Effector memory CD8-positive, alpha-beta T cell (primary cell): Measurements from ENCODE around the gene TATDN3.
"Not testable (repeated sequence)": the region's sequence is repeated elsewhere in the genome, so short reads cannot be mapped to it uniquely, and the experiment has no call there.

ENCODE experiments used
- ATAC-seq: fragments of 150-1000 bp; cut with Tn5 transposase; replicated peaks from 2 replicates; pipeline ENCODE4 v1.10.0; 2021; ENCODE audit warnings: mild to moderate bottlenecking, moderate library complexity
- DNase-seq, 3 experiments: peaks; one replicate each; pipeline ENCODE4 v3.0.0; 2021
- H3K27ac Mint-ChIP-seq, 2 donors: one replicate each; pipeline ENCODE4 v1.8.0; 2022; ENCODE audit warnings: mild to moderate bottlenecking in 2 of 2, mixed read lengths in 2 of 2, moderate library complexity in 2 of 2
- H3K27me3 Mint-ChIP-seq, 2 donors: one replicate each; pipeline ENCODE4 v1.8.0; 2022; ENCODE audit warnings: mixed read lengths in 2 of 2
- H3K36me3 Mint-ChIP-seq: one replicate; pipeline ENCODE4 v1.8.0; 2022; ENCODE audit warnings: mild to moderate bottlenecking, moderate library complexity, mixed read lengths; ENCODE audit not compliant: insufficient read depth
- H3K4me1 Mint-ChIP-seq, 2 donors: one replicate each; pipeline ENCODE4 v1.8.0; 2022; ENCODE audit warnings: low read depth in 2 of 2, mixed read lengths in 2 of 2
- H3K4me3 Mint-ChIP-seq, 2 donors: one replicate each; pipeline ENCODE4 v1.8.0; 2022; ENCODE audit warnings: mild to moderate bottlenecking in 2 of 2, mixed read lengths in 2 of 2, moderate library complexity in 2 of 2
- H3K9me3 Mint-ChIP-seq, 2 donors: one replicate each; pipeline ENCODE4 v1.8.0; 2022; ENCODE audit warnings: mixed read lengths in 2 of 2

The TATDN3 gene

GRCh38 chr1:212824201-212824600 lies 32.5 kb downstream of the TATDN3 start:
- ATAC-seq (no peak), DNase-seq (no peak)
- H3K9me3 Mint-ChIP-seq = peaks cover 8 to 9% of the 10 kb centered on the region in 2 donors
- no peaks in the 10 kb centered on the region for H3K36me3 Mint-ChIP-seq
- H3K27ac Mint-ChIP-seq = no peak overlapping the region
- no peak overlapping the region for H3K4me3 Mint-ChIP-seq
- peaks cover 12 to 14% of the 10 kb centered on the region in 2 donors for H3K27me3 Mint-ChIP-seq
- no peaks in the 10 kb centered on the region for H3K4me1 Mint-ChIP-seq

DNA sequence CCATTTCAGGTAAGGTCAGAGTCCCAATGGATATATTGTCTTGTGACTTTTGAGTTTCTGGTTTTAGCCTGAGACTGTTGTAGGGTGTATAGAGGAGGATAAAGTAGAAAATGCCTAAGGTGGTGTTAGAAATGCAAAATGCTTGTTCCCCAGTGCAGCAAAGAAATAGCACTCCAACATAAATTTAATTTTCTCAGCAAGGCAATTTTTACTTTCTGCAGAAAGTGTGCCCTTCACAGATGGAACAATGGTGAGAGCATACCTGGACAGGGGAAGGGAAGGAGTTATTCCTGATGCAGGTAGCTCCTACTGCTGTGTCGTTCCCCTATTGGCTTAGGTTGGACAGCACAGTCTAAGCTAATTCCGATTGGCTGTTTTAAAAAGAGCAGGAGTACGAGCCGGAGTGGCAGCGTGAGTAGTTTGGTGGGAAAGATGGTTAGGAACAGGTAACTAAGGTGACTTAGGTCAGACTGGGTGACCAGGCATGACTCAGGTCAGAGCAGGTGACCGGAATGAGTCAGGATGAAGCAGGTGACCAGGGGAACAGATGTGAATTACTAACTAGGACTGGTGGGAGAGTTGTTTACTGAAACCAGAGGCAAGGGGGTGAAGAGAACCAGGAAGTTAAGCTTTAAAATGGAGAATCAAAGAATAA lies 34.2 kb downstream of the TATDN3 start:
- Mint-ChIP-seq H3K9me3 (peaks cover 8 to 9% of the 10 kb centered on the region in 2 donors), H3K36me3 (no peaks in the 10 kb centered on the region), H3K27ac (no peak overlapping the region), H3K4me1 (no peaks in the 10 kb centered on the region), H3K4me3 (no peak overlapping the region), H3K27me3 (peaks cover 12 to 14% of the 10 kb centered on the region in 2 donors)
- ATAC-seq = no peak
- no peak for DNase-seq

DNA sequence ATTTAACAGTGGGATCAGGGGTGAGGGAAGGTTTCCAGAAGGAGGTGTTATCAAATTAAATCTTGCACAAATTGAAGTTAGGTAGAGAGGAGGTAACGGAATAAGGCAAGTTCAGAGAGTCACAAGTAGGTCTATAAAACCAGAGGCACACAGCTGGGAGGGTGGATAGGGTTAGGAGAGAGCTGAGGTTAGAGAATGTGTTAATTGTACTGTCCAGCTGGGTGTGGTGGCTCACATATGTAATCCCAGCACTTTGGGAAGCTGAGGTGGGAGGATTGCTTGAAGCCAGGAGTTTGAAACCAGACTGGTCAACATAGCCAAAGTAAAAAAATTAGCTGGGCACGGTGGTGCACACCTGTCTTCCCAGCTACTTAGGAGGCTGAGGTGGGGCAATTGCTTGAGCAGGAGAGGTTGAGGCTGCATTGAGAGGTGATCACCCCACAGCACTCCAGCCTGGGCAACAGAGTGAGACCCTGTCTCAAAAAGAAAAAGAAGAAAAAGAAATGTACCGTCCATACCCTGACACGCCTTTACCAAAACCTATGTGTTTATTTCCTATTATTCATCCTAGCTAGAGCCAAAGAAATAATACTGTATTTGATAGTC lies 35.6 kb downstream of the TATDN3 start:
- H3K36me3 Mint-ChIP-seq = no peaks in the 10 kb centered on the region
- H3K4me1 Mint-ChIP-seq = no peaks in the 10 kb centered on the region

DNA sequence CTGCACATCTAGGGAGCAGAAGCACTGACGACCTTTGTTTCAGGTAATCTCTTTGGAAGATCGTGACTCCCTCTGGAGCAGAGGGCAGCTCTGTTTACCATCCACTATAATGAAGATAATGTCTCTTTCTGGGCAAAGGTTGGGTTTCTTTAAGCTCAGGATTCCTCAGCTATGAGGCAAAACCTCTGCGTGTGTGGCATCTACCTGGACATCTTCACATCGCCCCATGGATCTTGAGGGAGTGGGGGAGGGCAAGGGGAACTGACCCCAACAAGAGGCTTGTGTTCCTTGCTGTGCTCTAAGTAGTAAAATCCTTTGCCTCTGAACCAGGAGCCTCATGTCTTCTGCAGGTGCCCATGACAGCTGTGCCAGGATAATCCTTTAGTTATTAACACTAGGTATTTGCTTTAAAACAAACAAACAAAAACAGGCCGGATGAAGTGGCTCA lies 36.2 kb downstream of the TATDN3 start:
- ATAC-seq (no peak), DNase-seq (no peak)
- H3K27ac Mint-ChIP-seq = no peak overlapping the region
- no peaks in the 10 kb centered on the region for H3K36me3 Mint-ChIP-seq
- H3K4me1 Mint-ChIP-seq = no peaks in the 10 kb centered on the region
- peaks cover 8 to 9% of the 10 kb centered on the region in 2 donors for H3K9me3 Mint-ChIP-seq
- no peak overlapping the region for H3K4me3 Mint-ChIP-seq
- H3K27me3 Mint-ChIP-seq = peaks cover 12 to 14% of the 10 kb centered on the region in 2 donors

More for the DNA sequence above, 35.6 kb downstream of the TATDN3 start:
- Mint-ChIP-seq H3K4me3 (no peak overlapping the region), H3K27me3 (peaks cover 12 to 14% of the 10 kb centered on the region in 2 donors), H3K9me3 (peaks cover 8 to 9% of the 10 kb centered on the region in 2 donors), H3K27ac (no peak overlapping the region)
- no peak for DNase-seq
- no peak for ATAC-seq

- Mint-ChIP-seq H3K9me3 (peaks cover 8 to 9% of the 10 kb centered on the region in 2 donors), H3K36me3 (no peaks in the 10 kb centered on the region), H3K27ac (no peak overlapping the region), H3K4me1 (no peaks in the 10 kb centered on the region), H3K27me3 (peaks cover 12 to 14% of the 10 kb centered on the region in 2 donors), H3K4me3 (no peak overlapping the region)
- DNase-seq (no peak), ATAC-seq (no peak)
Observed at GRCh38 chr1:212828395-212828794, 36.7 kb downstream of the TATDN3 start.

DNA sequence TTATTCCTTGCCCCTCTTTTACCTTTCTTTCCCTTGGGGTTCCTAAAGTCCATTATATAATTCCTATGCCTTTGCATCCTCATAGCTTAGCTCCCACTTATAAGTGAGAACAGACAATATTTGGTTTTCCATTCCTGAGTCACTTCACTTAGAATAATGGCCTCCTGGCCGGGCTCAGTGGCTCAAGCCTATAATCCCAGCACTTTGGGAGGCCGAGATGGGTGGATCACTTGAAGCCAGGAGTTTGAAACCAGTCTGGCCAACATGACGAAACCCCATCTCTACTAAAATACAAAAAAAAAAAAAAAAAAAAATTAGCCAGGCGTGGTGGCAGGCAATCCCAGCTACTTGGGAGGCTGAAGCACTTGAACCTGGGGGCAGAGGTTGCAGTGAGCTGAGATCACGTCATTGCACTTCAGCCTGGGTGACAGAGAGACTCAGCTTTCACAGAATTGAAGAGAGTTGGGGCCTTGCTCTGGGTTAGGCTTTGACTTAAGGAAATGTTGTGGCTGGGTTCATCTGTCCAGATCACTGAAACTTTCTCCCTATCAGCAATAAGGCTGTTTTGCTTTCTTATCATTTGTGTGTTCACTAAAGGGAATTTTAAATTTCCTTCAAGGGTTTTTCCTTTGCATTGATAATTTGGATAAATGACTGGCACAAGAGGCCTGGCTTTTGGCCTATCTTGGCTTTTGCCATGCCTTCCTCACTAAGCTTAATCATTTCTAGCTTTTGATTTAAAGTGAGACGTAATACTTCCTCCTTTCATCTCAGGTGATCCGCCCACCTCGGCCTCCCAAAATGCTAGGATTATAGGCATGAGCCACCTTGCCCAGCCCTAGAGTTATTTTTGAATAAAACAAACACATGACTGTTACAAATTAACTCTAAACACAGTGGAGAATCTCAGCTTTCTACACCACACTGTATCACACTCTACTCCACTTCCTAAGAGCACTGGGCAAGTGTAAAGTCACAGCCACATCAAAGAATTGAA lies 41.8 kb downstream of the TATDN3 start:
- H3K27me3 Mint-ChIP-seq, H3K36me3 Mint-ChIP-seq, H3K9me3 Mint-ChIP-seq, H3K4me1 Mint-ChIP-seq, DNase-seq: not testable (repeated sequence)
- peak overlapping the region in 1 of 2 donors; percentile 27 for H3K4me3 Mint-ChIP-seq
- H3K27ac Mint-ChIP-seq = peak overlapping the region in 1 of 2 donors; percentile 54
- ATAC-seq = peak; percentile 89

- H3K27me3 Mint-ChIP-seq = no peaks in the 10 kb centered on the region
- no peak for DNase-seq
- H3K9me3 Mint-ChIP-seq = no peaks in the 10 kb centered on the region
- H3K4me1 Mint-ChIP-seq = peaks cover 6 to 8% of the 10 kb centered on the region in 2 donors
- H3K36me3 Mint-ChIP-seq = no peaks in the 10 kb centered on the region
- no peak overlapping the region for H3K4me3 Mint-ChIP-seq
- ATAC-seq = no peak
- no peak overlapping the region for H3K27ac Mint-ChIP-seq
Observed at GRCh38 chr1:212838145-212838544, 46.5 kb downstream of the TATDN3 start.

DNA sequence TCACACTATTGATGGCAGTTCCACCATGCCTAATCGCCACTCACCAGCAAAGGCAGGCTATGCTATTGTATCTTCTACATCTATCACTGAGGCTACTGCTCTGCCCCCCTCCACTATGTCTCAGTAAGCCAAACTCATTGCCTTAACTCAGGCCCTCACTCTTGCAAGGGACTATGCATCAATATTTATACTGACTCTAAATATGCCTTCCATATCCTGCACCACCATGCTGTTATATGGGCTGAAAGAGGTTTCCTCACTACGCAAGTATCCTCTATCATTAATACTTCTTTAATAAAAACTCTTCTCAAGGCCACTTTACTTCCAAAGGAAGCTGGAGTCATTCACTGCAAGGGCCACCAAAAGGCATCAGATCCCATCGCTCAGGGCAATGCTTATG lies 52.8 kb downstream of the TATDN3 start:
- not testable (repeated sequence) for H3K4me3 Mint-ChIP-seq, H3K36me3 Mint-ChIP-seq, H3K4me1 Mint-ChIP-seq, H3K27me3 Mint-ChIP-seq, H3K27ac Mint-ChIP-seq, DNase-seq, ATAC-seq, H3K9me3 Mint-ChIP-seq

GRCh38 chr1:212847549-212847948 lies 55.9 kb downstream of the TATDN3 start, which contains the start of gene SPATA45:
TSS of gene SPATA45 (minus strand) at chr1:212847649. CDS start at chr1:212836149, 11,500 bp downstream.
- Mint-ChIP-seq H3K4me1 (no peaks in the 10 kb centered on the region), H3K27me3 (no peaks in the 10 kb centered on the region), H3K9me3 (no peaks in the 10 kb centered on the region), H3K27ac (no peak within 1 kb of the TSS), H3K4me3 (no peak within 1 kb of the TSS), H3K36me3 (no peaks in the 10 kb centered on the region)
- DNase-seq (no peak), ATAC-seq (no peak)

DNA sequence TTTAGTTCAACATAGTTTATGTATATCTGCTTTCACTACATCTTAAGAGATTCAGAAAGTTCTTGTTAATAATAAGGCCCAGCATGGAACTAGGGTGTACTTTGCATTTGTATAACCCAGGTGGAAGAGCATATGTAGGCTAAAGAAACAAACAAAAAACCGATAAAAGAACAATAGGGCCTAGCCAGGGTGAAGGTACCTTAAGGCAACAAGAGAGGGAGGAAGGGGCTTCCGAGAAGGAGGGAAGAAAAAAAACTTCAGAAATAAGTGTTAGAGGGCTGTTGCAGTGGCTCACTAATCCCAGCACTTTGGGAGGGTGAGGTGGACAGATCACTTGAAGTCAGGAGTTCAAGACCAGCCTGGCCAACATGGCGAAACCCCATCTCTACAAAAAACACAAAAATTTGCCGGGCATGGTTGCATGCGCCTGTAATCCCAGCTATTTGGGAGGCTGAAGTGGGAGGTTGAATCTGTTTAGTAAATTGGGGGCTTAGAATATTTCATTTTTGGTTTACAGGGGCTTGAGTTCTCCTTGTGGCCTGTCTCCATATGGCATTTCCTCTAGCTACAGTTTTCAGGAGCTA lies 60.5 kb downstream of the TATDN3 start:
- Mint-ChIP-seq H3K27me3 (no peaks in the 10 kb centered on the region), H3K27ac (no peak overlapping the region), H3K4me3 (no peak overlapping the region), H3K9me3 (no peaks in the 10 kb centered on the region), H3K36me3 (no peaks in the 10 kb centered on the region), H3K4me1 (peaks cover 3 to 6% of the 10 kb centered on the region in 2 donors)
- no peak for DNase-seq
- ATAC-seq = no peak

DNA sequence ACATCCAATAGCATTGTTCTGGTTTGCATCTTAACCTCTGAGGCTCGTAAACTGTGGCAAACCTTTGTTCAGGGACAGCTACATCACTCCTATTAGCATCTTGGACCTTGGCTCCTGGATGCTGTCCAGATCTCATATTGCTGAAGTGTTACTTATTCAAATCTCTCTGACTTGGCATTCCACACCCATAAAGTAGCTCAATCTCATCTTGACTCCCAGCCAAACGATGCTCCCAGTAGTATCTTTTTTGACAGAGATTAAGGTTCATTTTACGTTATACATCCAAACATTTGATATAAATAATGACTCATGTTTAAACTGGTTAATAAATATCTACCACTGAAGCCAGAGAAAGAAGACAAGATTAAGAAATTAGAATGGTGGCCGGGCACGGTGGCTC lies 62.0 kb downstream of the TATDN3 start:
- no peak for DNase-seq
- H3K9me3 Mint-ChIP-seq = no peaks in the 10 kb centered on the region
- H3K27me3 Mint-ChIP-seq = no peaks in the 10 kb centered on the region
- H3K36me3 Mint-ChIP-seq = peaks cover 7% of the 10 kb centered on the region
- no peak overlapping the region for H3K4me3 Mint-ChIP-seq
- no peak for ATAC-seq
- peaks cover 4 to 11% of the 10 kb centered on the region in 2 donors for H3K4me1 Mint-ChIP-seq
- H3K27ac Mint-ChIP-seq = no peak overlapping the region

- H3K27ac Mint-ChIP-seq = peak overlapping the region in 1 of 2 donors; percentile 92
- H3K9me3 Mint-ChIP-seq = no peaks in the 10 kb centered on the region
- H3K36me3 Mint-ChIP-seq = peaks cover 7% of the 10 kb centered on the region
- no peak overlapping the region for H3K4me3 Mint-ChIP-seq
- ATAC-seq (no peak), DNase-seq (no peak)
- H3K27me3 Mint-ChIP-seq = no peaks in the 10 kb centered on the region
- H3K4me1 Mint-ChIP-seq = peaks cover 11 to 15% of the 10 kb centered on the region in 2 donors
Observed at GRCh38 chr1:212856755-212857154, 65.1 kb downstream of the TATDN3 start.

- peak within 1 kb of the TSS in 1 of 2 donors; percentile 92 for H3K4me3 Mint-ChIP-seq
- peak within 1 kb of the TSS; percentile 92 to 95 for H3K27ac Mint-ChIP-seq
- H3K9me3 Mint-ChIP-seq = no peaks in the 10 kb centered on the region
Observed at GRCh38 chr1:212857992-212858460, 66.3 kb downstream of the TATDN3 start, which contains the start of gene FLVCR1. TSS of gene FLVCR1 (plus strand) at chr1:212858275. CDS start at chr1:212858453, 178 bp downstream.

More at GRCh38 chr1:212857992-212858460, 66.3 kb downstream of the TATDN3 start, which contains the start of gene FLVCR1:
- ATAC-seq = peak; percentile 96
- no peaks in the 10 kb centered on the region for H3K27me3 Mint-ChIP-seq
- peaks cover 14 to 16% of the 10 kb centered on the region in 2 donors for H3K4me1 Mint-ChIP-seq
- DNase-seq = peak; percentile 84 to 90 (median 90)
- peaks cover 7% of the 10 kb centered on the region for H3K36me3 Mint-ChIP-seq
